Inflammatory macrophage treated with lipopolysaccharide for 1 hour (primary cell): Measurements from ENCODE around the gene PLIN5.

Experiments
- DNase-seq, 2 donors: peaks; one replicate each; pipeline ENCODE4 v3.0.0-alpha.2; 2020 to 2022

Gene PLIN5

GRCh38 chr19:4534836-4535658, at the start of gene PLIN5:
Gene PLIN5, minus strand, starts transcription at chr19:4535224. Its CDS starts 1,150 bp downstream, at chr19:4534074.
- peak; percentile 38 to 78 for DNase-seq

DNA sequence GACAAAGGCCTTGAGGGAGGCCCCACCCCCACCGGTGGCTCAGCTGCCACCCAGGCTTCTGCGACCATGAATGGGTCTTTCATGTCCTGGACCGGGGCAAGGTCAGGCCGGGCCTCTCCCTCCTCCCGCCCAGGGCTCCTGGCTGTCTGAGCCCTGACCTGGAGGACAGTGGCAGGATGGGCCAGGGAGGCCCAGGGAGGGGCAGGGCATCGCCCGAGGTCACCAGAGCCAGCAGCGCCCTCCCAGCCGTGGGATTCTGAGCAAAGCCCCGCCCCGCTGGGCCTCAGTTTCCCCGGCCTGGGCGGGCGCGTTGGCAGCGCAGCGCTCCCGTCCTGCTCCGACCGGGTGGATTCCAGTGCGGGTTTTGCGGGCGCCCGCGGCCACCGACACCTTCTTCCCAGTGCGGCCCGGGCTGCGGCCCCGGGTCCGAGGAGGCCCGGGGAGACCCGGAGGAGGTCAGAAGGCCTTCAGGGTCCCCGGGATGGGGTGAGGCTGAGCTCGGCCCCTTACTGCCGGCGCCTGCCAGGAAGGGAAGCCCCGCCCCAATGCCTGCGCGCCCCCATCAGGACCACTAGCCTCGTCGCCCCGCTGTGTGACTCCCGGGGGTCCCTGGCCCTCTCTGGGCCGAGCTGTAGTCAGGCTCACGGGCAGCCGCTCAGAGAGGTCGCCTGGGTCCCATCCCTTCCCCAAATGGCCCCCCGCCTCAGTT, 49.1 kb upstream of the PLIN5 start:
- peak in 1 of 2 donors; percentile 22 for DNase-seq

DNA sequence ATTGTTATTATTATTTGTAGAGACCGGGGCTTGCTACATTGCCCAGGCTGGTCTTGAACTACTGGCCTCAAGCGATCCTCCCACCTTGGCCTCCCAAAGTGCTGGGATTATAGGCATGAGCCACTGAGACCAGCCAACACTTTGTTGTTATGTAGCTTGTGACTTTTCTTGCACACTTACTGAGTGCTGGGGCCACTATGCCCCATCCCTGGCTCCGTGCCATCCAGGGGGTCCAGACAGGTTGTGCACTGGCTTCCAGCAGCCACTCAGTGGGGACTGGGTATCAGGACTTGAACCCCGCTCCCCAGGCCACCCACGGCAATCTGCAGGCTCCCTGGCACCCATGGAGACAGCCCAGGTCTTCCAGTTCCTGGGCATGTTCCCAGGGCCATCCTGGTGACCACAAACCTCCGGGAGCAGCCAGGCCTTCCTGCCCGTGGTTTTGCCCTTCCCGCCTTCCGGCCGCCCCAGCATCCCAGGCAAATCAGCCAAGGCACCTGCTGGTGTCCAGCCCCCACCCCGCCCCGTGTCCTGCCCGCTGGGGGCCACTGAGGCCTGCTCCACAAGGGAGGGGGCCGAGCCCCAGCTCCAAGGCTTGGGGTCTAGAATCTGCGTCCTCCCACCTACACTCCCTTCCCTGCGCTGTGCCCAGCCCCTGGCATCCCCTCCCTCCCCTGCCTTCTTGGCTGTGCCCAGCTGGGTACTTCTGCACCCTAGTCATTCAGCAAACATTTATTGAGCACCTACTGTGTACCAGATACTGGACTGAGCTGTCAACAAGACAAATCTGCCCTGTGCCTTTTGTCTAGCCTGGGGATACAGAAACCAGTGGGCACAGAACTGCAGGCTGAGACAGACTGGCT, 48.2 kb upstream of the PLIN5 start:
- no peak for DNase-seq

DNA sequence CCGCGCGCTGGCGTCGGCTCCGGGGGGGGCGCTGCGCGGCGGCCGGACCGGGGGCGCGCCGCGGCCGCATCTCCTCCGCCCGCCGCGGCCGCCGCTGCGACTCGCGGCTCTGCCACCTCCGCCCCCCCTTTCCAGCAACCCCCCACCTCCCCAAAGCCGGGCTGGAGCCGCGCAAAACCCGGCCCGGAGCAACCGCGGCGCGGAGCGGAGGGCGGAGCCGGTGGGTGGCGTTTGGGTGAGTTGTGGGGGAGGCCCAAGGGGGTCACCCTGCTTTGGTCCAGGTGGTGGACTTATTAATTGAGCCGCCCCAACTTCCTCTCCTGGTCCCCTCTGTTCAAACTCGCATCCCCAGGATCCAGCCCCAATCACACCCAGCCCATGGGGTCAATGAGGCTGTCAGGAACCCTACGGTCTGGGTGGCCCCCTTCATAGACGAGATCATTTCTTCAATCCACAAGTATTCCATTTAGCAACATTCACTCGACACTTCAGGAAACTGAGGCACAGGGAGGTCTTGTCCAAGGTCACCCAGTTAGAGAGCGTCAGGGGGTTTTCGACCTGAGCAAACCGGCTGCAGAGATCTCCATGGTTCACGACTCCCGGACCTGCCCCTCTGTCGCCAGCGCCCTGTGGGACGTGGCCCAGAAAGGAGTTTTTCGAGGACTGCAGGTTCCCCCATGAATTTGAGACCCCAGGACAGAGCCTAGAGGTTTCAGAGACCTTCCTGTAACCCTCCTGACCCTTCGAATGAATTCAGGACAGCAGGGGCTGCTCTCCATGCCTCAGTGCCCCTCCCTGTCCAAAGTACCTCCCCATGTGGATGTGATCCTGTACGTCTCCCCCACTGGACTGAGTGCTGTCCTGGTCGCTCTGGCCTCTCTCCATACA, 46.9 kb upstream of the PLIN5 start:
- no peak for DNase-seq

GRCh38 chr19:4580961-4581665, 46.1 kb upstream of the PLIN5 start:
- no peak for DNase-seq

- DNase-seq: no peak
Observed at GRCh38 chr19:4580021-4580901, 45.2 kb upstream of the PLIN5 start.

DNA sequence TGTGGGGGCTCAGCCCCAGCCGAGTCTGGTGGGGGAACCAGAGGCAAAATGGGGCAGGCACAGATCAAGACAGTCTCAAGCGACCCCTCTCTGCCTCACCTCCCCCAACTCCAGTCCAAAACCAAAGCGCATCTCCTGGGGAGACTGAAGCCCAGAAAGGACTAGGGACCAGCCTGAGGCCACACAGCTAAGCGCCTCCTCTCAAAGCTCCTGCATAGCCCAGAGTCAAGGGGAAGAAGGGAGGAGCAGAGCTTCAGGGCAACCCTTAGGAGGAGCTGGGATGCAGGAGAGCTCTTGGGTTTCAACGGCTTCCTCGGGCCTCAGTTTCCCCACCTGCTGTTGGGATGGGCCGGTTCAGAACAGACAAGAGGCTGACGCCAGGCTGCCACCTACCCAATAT, 44.4 kb upstream of the PLIN5 start:
- no peak for DNase-seq

DNA sequence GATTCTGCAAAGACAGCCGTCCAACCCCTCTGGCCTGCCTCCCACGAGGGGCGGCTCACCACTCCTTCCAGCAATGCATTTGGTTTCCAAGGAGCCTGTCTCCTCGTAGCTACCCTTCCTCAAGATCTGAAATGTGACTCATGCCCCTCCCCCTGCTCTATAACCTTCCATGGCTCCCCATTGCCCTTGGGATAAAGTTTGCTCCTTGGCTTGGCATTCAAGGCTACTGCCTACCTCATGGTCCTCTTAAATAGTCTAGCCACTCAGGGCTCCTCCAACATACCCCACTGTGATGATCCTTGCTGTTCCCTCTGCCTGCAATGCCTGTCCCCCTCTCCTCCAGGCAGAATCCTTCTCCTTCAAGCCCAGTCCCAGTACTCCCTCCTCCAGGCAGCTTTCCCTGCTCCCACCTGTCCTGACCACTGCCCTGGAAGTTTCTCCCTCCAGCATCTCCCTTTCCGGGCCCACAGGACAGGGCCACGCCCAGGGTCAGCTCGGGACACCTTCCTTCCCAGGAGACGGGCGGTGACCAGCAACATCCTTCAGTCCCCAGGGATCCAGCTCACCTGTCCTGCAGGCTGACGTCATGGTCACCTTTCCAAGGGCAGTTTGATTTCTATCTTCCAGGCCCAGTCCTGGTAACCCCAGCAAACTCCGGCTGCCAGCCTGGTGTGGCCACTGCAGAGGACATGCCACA, 43.7 kb upstream of the PLIN5 start:
- DNase-seq: no peak

GRCh38 chr19:4577020-4577782, 42.2 kb upstream of the PLIN5 start:
- no peak for DNase-seq

DNA sequence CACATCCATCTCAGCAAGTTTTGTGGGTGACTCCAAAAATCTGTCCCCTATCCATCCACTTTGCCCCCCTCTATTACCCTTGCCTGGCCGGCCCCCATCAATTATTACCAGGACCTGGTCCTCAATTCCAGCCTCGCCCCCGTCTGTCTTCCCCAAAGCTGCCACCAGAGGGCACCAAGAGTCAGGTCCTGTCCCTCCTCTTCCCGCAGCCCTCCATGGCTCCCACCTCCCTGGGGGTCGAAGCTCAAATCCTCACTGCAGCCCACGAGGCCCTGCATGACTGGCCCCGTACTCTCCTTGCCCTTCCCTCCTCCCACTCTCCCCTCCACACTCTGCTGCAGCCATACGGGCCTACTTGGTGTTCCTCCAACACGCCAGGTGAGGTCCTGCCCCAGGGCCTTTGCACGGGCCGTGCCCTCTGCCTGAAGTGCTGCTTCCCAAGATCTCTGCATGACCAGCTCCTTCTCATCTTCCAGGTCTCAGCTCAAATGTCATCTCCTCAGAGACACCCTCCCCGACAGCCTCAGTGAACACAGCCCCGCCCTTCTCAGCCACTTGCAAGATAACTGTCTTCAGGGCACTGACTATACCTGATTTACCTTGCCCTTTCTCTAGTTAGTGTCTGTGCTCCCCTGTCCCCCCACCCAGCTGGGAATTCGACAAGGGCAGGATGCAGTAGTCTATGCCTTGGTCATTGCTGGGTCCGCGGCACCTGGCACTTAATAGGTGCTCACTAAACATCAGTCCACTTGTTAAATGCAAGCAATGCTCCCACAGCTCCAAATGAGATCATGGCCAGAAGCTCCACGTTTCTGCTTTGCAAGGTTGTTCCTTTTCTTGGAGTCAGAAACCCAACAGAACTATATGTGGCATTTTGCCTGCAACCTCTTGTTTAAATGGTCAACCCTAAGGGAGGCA, 41.3 kb upstream of the PLIN5 start:
- peak; percentile 33 to 84 for DNase-seq

- no peak for DNase-seq
Observed at GRCh38 chr19:4575267-4576015, 40.4 kb upstream of the PLIN5 start.

- no peak for DNase-seq
Observed at GRCh38 chr19:4573682-4574081, 38.7 kb upstream of the PLIN5 start.

DNA sequence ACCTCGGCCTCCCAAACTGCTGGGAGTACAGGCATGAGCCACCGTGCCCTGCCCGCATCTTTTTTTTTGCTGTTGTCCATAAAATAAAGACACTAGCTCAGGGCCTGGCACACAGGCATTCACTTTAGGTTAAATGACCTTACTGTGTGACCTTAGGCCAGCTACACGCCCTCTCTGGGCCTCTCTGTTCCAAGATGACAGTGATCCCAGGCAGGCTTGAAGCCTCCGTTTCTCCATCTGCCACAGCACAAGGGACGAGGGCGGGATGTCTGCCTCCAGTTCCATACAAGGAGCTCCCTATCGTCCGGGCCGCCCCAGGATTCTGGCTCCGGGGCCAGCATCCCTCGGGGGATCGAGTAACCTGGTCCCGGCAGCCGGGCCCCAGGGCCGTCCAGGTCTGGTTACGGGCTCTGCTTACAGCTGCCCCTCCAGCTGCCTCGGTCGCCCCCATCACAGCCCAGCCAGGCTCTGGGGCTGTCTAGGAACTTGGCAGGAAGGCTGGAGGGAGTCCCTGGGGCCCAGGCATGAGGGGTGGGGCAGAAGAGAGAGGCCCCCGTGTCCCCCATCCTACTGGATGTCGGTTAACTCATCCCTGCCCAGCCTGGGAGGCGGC, 36.4 kb upstream of the PLIN5 start:
- DNase-seq: no peak

GRCh38 chr19:4570916-4571304, 35.9 kb upstream of the PLIN5 start:
- no peak for DNase-seq

DNA sequence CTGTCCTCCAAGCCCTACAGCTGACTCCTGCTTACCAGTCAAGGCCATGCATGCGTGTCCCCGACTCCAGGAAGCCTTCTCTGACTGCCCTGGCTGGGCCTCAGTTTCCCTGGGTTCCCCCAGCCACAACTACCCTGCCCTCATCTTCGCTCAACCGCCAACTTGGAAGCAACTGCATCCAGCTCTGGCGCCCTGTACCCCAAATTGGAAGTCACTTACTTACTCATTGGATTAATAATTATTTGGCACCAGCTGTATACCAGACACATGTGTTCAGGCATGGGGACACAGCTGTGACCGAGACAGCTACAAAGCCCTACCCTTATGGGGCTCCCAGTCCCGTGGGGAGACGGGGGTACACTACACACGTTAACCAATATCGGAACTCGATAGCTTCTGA, 35.4 kb upstream of the PLIN5 start:
- no peak for DNase-seq

DNA sequence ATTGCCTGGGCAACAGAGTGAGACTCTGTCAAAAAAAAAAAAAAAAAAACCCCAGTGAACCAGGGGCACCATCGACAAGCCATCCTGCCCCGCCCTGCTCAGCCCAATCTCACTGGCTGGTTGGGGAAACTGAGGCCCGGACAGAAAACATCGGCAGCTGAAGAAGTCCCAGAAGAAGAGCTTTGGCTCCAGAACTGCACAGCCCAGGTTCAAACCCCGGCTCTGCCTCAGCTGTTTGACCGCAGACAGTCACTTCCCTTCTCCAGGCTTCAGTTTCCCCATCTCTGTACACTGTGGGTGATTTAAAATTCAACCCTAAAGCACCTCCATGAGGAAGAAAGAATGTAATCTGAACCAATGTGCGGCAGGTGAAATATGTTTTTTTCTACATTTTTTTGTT, 33.9 kb upstream of the PLIN5 start:
- DNase-seq: peak; percentile 45 to 62

- DNase-seq: peak; percentile 73 to 94
Observed at GRCh38 chr19:4567584-4568071, 32.6 kb upstream of the PLIN5 start.
